NCI-H1694 treated with DMSO at 0.1 percent for 48 hours (cell line): ENCODE data around the gene ARHGDIG.

Source experiments
- DNase-seq: peaks from one replicate; lab custom pipeline; 2025; lab: John Stamatoyannopoulos, UW

Gene ARHGDIG

DNA sequence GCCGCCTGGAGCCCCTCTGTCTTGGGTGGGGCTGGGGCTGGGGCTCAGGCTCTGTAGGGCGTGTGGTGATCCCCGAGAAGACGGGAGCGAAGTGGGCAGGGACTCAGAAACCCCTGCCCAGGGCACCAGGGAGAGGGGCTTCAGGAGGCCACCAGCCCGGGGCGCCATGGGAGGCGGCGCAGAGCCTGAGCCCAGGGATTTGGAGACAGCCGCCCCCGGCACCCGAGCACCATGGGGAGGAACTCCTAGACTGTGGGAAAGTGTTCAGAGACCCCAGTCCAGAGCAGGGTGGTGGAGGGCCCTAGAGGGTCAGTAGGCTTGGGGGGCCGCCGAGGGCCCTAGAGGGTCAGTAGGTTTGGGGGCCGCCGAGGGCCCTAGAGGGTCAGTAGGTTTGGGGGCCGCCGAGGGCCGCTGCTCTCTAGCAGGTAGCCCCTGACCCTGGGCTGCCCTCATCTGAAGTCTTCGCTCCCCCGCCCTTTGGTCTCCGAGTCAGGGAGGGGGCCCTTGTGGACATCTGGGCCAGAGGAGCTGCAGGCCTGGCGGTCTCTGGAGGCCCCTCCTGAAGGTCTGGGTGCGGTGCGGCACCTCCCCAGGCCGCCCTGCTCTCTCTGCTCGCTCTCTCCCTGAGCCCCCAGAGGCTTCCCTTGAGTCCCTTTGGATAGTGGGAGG lies 734 bp downstream of the ARHGDIG start:
- DNase-seq: no peak

DNA sequence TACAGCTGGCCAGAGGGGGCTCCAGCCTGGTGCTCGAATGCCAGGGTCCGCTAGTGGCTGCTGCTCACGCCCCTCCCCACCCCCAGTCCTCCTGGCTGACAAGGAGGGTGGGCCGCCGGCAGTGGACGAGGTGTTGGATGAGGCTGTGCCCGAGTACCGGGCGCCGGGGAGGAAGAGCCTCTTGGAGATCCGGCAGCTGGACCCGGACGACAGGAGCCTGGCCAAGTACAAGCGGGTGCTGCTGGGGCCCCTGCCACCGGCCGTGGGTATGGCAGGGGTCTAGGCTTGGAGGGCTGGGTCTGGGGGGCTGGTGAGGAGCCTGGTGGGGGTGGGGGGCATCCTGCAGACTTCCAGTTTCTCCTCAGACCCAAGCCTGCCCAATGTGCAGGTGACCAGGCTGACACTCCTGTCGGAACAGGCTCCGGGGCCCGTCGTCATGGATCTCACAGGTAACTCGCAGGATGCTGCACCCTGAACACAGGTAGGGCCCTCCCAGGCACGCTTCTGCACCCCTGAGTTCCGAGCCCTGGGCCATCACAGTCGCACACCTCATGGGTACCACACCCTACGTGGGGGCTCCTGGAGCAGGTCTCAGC lies 1.4 kb downstream of the ARHGDIG start:
- DNase-seq: no peak

DNA sequence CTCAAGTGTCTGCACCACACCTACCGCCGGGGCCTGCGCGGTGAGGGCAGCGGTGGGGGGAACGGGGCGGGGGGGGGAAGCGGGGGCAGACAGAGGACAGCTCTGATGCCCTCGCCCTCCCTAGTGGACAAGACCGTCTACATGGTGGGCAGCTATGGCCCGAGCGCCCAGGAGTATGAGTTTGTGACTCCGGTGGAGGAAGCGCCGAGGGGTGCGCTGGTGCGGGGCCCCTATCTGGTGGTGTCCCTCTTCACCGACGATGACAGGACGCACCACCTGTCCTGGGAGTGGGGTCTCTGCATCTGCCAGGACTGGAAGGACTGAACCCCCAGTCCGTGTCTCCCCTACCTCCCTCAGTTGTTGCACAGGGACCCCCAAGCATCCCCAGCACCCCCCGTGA lies 2.1 kb downstream of the ARHGDIG start:
- DNase-seq: no peak

DNA sequence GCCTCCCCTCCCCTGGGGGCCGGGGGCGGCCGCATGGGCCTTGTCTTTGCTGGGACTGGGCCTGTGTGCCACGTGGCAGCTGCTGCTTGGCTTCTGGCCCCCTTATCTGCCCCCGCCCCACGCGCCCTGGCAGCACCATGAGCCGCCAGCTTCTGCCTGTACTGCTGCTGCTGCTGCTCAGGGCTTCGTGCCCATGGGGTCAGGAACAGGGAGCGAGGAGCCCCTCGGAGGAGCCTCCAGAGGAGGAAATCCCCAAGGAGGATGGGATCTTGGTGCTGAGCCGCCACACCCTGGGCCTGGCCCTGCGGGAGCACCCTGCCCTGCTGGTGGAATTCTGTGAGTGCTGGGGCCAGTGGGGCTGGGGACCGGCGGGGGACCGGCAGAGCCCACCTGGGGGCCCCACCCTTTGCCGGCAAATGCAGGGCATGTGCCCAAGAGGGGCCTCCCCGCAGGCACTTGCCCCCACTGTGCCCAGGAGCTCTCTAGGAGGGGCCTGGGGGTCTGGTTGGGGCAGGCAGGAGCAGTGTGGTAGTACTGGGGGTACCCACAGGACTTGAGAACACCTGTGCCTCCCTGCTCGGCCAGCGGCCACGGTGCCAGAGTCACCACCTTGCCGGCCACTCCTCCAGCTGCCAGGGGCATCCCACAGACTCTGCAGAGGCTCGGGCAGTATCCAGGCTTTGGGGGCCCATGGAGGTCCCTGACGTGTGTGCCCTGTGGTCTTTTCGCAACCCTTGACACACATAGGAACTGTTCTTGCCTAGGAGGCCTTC lies 2.8 kb downstream of the ARHGDIG start, which contains the start of gene PDIA2:
Gene PDIA2, plus strand, starts transcription at position 132 of the 773 bp plus-strand sequence. Its CDS starts 6 bp downstream, at position 138.
- DNase-seq: no peak

DNA sequence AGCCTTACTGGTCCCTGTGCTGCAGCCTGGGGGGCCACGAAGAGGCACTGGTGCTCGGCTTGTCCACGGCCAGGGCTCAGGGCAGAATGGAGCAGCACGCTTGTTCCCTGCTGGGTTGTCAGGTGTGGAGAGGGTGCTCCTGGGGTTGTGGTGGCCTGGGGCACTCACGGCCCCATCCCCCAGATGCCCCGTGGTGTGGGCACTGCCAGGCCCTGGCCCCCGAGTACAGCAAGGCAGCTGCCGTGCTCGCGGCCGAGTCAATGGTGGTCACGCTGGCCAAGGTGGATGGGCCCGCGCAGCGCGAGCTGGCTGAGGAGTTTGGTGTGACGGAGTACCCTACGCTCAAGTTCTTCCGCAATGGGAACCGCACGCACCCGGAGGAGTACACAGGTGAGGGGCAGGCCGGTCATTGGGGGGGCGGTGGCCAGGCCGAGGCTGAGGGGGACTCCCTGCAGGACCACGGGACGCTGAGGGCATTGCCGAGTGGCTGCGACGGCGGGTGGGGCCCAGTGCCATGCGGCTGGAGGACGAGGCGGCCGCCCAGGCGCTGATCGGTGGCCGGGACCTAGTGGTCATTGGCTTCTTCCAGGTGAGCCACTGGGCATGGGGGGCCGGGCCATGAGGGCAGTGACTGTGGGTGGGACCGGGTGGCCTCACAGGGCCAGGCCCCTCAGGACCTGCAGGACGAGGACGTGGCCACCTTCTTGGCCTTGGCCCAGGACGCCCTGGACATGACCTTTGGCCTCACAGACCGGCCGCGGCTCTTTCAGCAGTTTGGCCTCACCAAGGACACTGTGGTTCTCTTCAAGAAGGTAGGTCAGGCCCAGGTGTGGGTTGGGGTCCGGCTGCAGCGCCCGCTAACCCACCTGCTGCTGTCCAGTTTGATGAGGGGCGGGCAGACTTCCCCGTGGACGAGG lies 4.1 kb downstream of the ARHGDIG start:
- DNase-seq: no peak

DNA sequence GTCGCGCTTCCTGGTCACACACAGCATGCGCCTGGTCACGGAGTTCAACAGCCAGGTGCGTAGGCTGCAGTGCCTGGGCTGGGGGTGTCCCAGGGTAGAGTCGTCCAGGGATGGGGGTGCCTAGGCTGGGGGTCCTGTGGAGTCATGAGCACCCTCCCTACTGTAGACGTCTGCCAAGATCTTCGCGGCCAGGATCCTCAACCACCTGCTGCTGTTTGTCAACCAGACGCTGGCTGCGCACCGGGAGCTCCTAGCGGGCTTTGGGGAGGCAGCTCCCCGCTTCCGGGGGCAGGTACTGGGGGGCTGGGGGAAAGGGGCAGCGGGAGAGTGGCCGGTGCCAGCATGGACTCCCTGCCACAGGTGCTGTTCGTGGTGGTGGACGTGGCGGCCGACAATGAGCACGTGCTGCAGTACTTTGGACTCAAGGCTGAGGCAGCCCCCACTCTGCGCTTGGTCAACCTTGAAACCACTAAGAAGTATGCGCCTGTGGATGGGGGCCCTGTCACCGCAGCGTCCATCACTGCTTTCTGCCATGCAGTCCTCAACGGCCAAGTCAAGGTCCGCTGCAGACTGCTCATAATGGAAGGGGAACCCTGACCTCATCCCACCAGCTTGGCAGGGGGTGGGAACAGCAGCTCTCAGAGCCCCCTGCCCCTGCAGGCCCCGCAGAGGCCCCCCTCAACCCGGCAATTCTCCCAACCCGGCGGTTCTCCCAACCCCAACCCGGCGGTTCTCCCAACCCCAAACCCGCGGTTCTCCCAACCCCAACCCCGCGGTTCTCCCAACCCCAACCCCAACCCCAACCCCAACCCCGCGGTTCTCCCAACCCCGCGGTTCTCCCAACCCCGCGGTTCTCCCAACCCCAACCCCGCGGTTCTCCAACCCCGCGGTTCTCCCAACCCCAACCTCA lies 5.0 kb downstream of the ARHGDIG start:
- DNase-seq: no peak

DNA sequence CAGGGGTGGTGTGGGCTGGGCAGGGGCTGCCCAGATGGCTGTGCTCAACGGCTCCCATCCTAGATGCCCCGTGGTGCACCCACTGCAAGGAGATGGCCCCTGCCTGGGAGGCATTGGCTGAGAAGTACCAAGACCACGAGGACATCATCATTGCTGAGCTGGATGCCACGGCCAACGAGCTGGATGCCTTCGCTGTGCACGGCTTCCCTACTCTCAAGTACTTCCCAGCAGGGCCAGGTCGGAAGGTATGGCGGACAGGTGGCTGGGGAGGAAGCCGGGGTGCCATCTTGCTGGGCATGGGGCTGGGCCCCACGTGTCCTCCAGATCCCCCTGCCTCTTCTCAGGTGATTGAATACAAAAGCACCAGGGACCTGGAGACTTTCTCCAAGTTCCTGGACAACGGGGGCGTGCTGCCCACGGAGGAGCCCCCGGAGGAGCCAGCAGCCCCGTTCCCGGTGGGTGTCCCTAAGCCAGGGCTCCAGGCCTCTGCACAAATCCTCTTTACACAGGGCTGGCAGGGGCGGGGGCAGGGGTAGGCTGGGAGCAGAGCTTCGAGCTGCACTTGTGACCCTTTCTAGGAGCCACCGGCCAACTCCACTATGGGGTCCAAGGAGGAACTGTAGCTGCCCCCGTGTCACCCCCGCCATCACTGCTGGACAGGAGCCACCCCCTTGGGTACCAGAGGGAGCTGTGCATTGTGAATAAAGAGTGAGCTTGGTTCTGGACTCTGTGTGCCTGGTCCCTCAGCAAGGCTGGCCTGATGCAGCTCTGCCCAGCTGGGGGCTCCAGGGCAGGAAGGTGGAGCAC lies 6.3 kb downstream of the ARHGDIG start:
- DNase-seq: no peak

DNA sequence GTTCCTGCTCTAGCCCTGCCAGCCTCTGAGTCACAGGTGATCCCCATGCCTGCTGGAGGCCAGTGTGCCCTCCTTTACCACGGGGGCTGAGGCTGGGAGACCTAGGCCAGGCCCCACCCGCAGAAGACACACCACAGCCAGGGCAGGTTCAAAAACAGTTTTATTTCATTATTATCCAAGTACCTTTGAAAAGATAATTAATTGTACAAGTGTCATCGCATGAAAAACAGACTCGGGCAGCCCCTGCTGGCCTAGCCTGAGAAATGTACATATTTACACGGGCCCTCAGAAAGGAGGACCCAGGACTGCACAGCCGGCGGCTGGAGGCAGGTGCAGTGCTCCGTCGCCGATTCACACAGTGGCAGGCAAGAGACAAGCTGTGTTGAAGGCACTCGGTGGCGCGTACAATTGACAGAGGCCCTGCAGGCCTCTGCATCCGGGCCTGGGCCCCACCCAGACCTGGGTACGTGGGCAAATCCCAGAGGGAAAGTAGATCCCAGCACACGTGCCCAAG lies 7.0 kb downstream of the ARHGDIG start:
- peak; percentile 42 for DNase-seq

DNA sequence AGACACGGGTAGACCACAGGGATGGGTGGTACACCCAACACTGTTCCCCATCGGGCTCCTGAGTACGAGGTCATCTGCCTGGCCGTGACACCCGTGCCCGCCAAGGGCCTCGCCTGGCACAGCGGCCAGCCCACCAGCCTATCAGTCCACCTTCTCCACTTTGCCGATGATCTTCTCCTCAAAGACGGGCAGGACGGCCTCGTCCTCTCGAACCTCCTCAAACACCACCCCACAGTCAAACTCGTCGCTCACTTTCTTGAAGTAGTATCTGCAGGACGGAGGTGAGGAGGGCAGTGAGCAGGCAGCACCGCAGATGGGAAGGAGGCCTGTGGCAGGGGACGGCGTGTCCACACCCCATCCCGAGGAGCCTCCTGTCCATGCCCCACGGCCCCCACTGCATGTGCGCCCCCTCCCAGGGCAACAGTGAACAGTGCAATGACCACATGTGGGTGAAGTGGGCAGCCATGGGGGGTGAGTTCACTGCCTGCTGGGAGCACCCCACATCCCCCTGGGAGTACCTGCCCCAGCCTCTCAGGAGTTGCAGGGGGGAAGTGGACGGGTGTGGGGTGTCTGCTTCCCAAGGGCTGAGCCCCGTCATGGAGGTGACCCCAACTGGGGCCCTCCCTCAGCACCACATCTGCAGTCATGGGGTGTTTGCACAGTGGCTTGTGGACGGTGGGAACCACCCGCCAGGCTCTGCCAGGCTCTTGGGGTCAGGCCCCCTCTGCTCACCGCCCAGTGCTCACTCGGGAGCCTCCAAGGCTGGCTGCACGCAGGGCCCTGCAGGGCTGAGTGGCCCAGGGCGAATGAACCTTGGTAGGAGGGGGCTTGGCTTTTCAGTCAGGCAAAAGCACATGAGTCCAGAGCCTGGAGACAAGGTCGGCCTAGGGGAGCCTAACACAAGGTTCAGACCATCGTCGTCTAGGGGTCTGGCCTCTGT lies 7.9 kb downstream of the ARHGDIG start:
- no peak for DNase-seq

DNA sequence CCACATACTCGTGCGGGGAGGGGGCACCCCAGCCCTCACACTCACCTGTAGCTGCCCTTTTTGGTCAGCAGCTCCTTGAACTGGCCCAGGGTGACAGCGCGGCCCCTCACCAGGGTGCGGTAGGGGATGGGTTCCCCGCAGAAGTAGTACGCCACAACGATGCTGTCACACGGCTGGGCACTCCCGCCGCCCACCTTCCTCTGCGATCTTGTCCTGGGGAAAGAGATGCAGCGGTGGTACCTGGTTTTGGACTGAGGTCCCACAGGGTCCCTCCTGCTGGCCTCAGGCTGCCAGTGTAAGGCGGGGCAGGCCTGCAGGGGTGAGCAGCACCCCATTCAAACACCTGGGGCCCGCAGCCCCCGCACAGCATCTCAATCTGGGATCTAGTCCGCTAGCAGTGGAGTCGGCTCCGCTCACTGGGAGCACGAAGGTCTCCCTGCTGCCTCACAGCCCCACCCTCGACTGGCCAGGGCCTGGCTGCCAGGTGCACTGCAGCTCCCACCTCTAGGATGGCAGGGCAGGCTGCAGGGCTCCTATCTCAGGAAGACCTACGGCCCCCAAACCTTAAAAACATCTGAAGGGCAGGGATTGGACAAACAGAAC lies 9.1 kb downstream of the ARHGDIG start:
- no peak for DNase-seq

DNA sequence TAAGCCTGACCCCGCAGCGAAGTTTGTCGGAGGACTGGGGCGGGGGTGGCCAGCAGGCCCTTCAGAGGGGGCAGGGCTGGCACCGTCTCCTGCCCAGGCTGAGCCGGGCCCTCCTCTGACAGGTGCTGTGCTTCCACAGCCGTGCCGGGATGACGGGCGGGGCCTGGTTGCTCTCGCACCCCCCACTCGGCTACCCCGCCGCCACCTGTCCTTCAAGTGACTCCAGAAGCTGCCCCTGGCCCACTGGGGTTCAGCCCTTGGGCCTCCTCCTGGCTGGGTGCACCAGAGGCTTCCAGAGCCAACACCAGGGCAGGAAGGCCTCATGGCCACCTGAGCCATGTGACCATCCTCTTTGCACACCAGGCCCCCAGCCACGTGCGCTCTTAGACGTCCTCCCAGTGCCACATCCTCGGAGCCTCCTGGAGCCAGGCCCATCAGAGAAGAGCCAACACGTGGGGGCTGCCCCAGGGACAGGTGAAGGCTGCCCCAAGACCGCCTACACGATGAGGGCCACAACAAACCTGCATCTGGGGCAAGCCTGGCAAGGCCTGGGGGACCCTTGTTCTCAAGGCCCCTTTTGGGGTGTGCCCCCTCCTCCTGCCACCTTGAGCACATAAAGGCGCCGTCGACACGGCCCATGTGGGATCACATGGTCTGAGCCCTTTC lies 9.8 kb downstream of the ARHGDIG start:
- DNase-seq: no peak

DNA sequence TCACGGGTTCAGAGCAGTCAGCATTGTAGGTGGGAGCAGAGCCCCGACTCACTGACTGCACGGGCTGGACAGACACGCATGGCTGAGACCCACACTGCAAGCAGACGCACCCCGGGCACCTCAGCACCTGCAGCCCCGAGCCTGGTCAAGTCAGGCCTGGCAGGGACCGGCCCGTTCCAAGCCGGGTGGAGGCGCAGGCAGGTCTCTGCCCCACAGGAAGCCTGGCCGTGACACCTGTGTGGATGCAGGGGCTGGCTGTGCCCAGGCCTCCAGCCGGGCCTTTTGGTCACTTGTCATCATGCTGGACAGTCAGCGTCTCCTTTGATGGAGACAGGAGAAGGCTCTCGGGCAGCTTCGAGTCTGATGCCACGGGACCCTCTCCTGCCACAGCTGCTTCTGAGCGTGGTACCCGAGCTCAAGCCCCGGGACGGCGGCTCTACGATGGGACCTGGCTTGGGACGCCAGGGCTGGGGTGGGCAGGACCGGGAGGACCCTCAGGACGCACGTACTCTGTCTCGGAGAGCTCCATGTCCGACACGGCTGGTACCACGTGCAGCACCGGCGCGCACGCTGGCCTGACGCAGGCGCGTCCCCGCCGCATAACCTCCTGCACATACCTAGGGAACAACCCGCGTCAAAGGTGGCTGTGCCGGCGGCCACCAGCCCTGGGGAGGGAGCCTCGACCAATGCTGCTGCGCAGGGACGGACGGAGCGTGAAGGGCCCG lies 10.5 kb downstream of the ARHGDIG start:
- DNase-seq: no peak

DNA sequence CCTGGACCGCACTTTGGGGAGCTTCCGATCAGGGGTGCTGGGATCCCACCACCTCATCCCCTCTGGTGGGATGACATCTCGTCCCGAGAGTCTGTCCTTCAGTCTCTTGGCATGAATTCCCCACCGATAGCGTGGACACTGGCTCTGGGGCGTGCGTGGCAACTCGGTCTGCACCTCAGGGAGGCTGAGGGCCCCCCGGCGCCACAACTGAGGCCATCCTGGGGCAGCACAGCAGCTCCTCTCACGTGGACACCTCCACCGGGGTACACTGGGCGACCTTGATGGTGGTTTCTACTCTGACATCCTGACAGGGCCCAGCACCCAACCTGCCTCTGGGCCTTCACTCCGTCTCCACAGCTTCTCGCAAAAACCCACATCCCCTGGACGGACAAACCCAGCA lies 11.1 kb downstream of the ARHGDIG start:
- no peak for DNase-seq

DNA sequence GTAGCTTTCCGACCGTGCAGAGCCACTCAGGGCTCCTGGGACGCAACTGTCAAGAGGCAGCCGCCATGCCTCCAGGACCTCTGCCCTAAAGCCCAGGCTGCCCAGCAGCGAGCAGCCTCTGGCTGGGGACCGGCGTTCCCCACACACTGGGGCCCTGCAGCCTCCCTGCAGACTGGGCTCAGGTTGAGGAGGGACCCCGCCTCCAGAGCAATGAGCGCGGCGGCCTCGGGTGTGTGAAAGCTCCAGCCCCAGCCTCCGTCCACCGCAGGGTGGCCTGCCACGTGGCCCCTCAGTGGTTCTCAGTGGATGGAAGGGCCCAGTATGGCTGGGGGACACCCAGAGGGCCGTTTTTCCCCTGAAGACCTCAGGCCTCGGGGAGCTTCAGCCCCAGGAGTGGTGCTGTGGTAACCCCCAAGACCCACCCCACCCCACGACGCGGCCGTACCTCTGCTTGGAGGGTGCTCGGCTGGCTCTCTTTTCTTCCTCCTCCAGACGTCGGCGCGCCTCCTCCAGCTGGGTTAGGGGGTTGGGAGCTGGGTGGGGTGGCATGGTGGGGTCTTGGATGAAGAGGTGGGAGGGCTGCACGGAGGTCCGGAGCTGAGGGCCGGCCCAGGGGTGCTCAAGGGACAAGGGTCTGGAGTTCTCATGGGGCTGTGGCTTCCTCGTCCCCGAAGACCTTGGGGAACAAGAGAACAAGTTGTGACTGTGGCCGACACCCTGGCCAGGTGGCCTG lies 12.8 kb downstream of the ARHGDIG start:
- DNase-seq: no peak

DNA sequence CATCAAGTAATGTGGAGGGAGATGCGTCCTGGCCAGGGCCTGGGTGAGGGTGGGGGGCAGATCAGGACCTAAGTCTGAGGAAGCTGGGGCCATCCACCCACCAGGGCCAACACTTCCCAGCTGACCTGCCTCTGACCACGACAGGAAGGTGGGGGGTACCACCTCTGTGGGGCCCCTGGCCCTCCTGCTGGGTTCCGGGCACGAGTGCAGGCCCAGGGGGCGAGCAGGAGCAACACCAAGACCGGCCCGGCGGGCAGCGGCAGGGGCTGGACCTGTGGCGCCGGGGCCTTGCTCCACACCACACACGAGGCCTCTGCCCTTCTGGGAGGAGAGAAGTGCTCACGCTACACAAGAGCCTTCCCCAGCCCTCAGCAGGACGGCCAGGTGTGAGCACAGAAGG lies 15.9 kb downstream of the ARHGDIG start:
- no peak for DNase-seq

DNA sequence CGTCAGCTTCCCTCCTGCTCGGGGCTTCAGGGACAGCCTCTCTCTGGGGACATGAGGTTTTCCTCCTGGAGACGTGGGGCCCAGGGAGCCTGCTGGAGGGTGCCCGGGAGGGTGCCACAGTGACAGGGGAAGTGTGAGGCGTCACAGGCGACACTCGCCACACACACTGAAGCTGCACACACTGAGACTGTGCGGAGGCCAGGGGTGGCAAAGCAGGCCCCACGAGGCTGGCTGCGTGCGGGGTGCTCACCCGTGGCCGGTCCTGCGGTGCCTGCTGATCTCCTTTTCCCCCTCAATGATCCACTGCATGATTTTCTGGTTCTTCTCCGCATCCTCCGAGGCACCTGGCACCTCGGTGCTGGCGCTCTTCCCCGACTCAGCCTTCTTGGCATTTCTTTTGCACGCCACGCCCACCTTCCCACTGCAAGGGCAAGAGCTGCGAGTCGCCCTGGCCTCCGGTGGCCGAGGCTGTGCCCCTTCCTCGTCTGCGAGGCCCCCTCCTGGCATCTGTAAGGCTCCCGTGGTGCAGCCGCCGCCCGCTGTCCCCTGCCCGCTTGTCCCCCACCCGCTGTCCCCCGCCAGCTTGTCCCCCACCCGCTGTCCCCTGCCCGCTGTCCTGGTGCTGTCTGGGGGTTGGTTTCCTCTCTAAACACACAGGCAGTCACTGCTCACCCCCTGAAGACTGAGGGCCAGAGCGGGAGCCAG lies 16.6 kb downstream of the ARHGDIG start:
- no peak for DNase-seq
